GM21367 (cell line): ENCODE measurements around the gene SIN3B.
A peak's percentile ranks its signal among the peaks of the same experiment; 100 is the strongest.
"Not testable (repeated sequence)": the region's sequence is repeated elsewhere in the genome, so short reads cannot be mapped to it uniquely, and the experiment has no call there.

ENCODE experiments used
- ATAC-seq: cut with Tn5 transposase; IDR thresholded peaks from one replicate; pipeline ENCODE4 v1.9.1; 2021; ENCODE audit not compliant: unreplicated experiment

SIN3B gene

DNA sequence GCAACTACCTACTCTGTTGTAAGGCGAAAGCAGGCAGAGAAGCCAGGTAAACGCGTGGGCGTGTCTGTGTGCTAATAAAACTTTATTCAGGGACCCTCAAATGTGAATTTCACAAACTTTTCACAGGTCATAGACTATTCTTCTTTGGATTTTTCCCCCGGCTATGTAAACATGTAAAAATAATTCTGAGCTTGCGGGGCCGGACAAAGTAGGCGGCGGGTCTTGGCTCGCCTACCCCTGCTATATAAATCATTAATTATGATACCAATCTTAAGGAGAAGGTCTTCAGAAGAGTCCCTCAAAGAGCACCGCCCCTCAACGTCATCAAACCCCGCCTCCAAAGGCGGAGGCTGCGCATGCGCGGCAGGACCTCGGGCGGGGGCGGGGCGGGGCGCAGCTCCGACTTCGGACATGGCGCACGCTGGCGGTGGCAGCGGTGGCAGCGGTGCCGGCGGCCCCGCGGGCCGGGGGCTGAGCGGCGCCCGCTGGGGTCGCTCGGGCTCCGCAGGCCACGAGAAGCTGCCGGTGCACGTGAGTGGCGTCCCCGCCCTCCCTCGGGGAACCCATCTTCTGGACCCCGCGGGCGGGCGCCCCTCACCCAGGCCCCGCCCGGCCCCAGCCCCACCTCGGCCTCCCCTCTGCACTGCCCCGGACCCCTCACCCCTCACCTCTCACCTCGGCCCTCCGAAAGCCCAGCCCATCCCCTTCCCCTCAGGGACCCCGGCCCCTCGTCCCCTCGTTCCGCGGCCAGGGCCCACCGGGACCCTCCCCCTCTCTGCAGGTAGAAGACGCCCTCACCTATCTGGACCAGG is at the start of gene SIN3B:
TSS of gene SIN3B (plus strand) at position 389 of the 812 bp plus-strand sequence. CDS start at position 412, 23 bp downstream.
- ATAC-seq: peak; percentile 59

DNA sequence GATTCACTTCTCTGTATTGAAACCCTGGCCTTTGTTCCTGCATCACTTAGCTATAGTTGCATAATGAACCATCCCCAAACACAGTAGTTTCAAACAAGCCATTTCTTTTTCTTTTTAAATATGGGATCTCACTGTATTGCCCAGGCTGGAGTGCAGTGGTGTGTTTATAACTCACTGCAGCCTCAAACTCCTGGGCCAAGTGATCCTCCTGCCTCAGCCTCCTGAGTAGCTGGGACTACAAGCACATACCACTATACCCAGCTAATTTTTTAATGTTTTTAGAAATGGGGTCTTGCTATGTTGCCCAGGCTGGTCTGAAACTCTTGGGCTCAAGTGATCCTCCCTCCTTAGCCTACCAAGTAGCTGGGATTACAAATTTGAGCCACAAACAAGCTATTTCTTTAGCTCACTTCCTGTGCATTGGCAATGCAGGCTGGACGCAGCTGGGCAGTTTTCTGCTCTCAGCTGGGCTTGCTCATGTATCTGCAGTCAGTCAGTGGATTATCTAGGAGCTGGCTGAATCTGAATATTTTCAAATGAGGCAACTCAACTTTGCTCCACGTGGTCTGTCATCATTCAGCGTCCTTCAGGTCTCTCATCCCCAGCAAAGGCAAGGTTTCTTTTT is 49.5 kb upstream of the SIN3B start:
- no peak for ATAC-seq

DNA sequence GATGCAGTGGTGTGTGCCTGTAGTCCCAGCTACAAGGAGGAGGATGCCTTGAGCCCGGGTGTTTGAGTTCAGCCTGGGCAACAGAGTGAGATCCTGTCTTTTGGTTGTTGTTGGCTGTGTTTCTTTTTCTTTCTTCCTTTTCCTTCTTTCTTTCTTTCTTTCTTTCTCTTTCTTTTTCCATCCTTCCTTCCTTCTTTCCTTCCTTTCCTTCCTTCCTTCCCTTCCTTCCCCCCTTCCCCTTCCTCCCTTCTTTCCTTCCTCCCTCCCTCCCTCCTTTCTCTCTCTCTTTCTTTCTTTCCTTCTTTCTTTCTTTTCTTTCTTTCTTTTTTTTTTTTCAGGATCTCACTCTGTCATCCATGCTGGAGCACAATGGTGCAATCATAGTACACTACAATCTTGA is 46.5 kb upstream of the SIN3B start:
- ATAC-seq: no peak

DNA sequence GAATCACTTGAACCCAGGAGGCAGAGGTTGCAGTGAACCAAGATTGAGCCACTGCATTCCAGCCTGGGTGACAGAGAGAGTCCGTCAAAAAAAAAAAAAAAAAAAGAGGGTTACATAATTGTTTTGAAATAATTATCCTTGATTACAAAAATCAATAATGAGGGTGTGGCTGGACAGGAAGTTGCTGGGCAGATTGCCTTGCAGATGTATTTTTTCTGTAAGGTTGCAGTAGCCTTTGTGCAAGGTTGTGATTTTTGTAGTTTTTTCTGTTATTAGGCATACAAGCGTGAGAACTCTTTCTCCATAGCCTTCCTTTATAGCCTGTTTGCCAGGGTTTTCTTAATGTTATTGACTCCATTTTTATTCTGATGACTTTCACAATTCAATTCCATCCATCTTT is 40.7 kb upstream of the SIN3B start:
- no peak for ATAC-seq

DNA sequence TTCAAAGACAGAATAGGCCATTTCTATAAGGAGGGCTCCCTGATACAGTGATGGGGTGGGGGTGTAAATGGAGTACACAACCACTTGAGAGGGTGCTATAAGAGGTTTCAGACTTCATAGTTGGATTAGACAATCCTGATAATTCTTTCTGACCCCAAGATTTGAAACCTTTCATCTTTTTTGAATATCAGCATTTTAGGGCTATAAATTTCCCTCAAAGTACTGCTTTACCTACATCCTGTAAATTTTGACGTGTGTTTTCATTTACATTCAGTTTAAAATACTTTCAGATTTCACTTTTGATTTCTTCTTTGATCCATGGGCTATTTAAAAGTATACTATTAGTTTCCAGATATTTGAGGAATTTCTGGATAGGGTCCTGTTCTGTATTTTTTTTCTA is 40.0 kb upstream of the SIN3B start:
- no peak for ATAC-seq

GRCh38 chr19:16790051-16790450 is 39.1 kb upstream of the SIN3B start:
- ATAC-seq: no peak

DNA sequence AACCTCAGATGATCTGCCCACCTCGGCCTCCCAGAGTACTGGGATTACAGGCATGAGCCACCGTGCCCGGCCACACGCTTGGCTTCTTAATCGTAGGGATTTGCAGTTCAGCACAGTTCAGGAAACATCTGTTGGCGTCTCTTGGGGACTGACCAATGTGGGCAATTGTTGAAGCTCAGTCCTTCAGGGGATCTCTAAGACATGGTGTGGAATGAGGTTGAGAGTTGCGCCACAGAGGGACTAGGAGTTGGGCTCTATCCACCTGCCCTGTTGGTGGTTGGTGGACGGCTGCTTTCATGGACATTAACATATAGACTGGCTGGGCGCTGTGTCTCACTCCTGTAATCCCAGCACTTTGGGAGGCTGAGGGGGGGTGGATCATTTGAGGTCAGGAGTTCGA is 37.3 kb upstream of the SIN3B start:
- no peak for ATAC-seq

DNA sequence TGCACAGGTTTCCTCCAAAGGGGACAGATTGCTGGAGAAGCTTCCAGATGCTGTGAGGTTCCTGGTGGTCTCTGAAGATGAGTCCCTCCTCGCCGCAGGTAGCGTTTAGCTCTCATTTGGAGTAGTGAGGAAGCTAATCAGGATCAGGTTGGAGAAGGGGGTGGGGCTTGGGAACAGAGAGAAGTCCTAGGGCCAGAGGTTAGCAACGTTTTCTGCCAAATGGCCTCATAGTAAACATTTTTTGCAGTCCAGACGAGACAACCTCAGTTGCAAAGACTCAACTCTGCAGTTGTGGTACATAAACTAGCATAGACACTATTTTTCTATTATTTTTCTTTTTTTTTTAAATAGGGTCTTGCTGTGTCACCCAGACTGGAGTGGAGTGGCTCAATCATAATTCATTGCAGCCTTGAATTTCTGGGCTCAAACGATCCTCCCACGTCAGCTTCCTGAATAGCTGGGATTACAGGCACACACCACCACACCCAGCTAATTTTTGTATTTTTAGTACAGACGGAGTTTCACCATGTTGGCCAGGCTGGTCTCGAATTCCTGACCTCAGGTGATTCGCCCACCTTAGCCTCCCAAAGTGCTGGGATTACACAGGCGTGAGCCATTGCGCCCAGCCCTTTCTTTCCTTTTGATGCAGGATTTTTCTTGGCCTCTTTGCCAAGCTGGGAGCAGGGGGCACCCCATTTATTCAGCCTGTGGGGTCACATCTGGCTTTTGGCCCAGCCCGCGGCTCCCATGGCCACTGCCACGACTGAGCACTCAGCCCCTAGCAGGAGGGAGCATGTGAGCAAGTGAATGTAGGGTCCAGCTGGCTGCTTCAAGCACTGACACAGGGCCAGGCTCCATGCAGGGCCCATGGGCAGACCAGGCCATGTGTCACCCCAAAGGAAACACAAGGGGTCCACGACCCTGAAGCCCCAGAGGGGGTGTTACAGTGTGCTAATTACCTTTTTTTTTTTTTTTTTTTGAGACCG is 34.4 kb upstream of the SIN3B start:
- no peak for ATAC-seq

DNA sequence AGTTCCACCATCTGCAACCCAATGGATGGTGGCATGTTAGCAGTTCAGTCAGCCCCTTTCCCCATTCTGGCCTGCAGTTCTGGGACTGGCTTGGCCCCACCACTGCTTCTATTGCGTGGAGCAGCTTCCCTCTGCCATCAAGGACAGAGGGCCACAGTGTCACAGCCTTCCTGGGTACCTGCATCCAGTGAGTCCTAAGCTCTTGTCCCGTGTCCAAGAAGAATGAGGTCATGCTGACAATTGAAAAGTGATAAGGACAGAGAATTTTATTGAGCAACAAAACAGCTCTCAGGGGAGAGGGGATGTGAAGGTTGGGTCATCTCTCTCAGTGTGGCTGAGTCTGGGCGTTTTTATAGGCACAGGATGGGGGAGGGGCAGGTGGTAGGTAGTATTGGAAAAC is 33.5 kb upstream of the SIN3B start:
- ATAC-seq: no peak

DNA sequence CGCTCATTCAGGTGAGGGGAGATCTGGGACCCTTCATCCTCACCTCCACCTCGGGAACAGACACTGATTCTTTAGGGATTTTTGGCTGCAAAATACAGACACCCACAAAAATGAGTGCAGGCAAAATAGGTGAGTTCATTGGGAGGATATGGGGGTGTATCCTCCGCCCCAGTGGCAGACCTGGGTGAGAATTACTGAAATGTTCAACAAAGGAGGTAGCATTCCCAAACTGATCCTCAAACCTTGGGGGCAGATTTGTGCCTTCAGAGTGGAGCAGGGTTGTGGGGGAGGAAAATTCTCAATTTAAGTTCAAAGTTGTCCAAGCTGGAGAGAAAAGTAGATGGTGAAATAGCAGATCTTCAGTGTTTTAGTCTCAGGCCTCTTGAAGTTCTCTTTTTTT is 31.3 kb upstream of the SIN3B start:
- ATAC-seq: no peak

- not testable (repeated sequence) for ATAC-seq
Measured at GRCh38 chr19:16798326-16798725, 30.9 kb upstream of the SIN3B start.

- no peak for ATAC-seq
Measured at GRCh38 chr19:16799740-16800139, 29.5 kb upstream of the SIN3B start.

DNA sequence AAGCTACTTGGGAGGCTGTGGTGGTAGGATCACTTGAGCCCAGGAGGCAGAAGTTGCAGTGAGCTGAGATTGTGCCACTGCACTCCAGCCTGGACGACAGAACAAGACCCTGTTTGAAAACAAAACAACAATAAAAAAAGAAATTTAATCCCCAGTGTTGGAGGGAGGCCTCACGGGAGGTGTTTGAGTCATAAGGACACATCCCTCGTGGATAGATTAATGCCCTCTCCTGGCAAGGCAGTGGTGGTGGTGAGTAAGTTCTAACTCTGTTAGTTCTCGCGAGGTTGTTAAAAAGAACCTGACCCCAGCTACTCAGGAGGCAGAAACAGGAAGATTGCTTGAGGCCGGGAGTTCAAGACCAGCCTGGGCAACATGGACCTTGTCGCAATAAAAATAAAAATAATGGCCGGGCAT is 27.6 kb upstream of the SIN3B start:
- ATAC-seq: no peak

- no peak for ATAC-seq
Measured at GRCh38 chr19:16804176-16804575, 25.0 kb upstream of the SIN3B start.

DNA sequence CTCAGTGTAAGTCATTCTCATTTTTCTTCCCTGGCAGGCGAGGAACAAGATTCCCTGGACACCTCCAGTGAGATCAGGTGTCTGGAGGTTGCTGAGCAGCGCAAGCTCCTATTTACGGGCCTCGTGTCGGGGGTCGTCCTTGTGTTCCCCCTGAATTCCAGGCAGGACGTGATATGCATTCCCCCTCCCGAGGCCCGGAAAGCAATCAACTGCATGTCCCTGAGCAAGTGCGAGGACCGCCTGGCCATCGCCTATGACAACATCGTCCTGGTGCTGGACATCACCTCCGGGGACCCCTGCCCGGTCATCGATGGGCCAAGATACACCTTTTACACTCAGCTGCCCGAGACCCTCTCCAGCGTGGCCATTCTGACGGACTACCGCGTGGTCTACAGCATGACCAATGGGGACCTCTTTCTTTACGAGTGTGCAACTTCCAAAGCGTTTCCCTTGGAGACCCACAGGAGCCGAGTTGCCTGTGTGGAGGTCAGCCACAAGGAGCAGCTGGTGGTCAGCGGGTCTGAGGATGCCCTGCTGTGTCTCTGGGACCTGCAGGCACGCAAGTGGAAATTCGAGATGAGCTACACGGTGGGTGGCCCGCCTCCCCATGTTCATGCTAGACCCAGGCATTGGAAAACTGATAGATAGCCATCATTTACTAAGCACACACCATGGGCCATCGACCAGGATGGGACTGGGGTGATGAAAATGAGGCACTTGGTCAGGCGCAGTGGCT is 21.5 kb upstream of the SIN3B start:
- ATAC-seq: no peak

DNA sequence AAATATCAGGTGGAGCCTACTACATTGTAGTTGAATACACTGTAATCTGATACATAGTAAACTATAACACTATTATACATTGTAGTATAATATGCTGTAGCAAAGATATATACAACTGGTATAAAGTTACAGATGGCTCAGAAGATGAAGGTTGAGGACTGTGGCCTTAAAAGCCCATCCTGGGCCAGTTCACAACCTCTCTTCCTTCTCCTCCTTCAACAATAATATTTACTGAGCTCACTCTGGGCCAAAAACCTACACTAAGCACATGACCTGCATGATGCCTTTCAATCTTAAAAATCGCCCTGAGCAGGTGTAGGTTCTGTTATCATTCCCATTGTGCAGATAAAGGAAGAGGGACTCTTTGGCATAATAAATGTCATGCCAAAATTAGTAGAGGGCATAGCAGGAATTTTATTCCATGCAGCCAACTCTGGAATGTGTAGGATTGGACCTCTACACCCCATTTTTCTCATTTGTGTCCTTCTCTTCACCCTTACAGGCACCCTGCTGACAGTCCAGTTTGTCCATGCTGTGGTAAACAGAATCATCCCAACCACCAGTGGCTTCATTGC is 14.6 kb upstream of the SIN3B start:
- no peak for ATAC-seq

DNA sequence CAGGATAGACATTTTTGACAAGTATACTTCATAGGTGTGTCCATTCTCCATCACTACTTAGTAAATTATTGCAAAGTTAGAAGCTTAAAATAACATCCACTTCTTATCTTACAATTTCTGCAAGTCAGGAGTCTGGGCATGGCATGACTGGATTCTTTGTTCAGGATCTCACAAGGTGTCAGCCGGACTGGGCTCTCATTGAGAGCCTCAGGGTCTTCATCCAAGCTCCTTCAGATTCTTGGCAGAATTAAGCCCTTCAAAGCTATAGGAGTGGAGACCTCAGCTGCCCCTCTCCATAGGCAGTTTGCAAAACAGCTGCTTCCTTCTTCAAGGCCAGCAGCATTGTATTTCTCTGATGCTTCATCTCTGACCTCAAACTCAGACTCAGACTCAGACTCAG is 9.1 kb upstream of the SIN3B start:
- no peak for ATAC-seq

DNA sequence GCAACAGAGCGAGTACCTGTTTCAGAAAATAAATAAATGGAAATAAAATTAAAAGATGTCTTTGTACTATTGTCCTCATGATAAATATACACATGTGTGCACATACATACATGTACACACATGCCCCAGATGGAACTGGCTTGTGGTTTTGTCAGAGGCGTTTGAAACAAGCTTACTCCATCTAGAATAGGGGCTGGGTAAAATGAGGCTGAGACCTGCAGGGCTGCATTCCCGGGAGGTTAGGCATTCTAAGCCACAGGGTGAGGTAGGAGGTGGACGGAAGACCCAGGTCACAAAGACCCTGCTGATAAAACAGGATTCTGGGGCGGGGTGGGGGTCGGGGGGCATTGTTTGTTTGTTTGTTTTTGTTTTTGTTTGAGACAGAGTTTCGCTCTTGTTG is 8.1 kb upstream of the SIN3B start:
- no peak for ATAC-seq

GRCh38 chr19:16822648-16823047 is 6.5 kb upstream of the SIN3B start:
- no peak for ATAC-seq

- ATAC-seq: no peak
Measured at GRCh38 chr19:16824658-16825311, 4.4 kb upstream of the SIN3B start.
